Natural killer cell treated with Interleukin-12 subunit alpha and Interleukin-12 subunit beta and Interleukin-15 and Interleukin-18, amount 100 ng/mL, for 72 hours (primary cell): ENCODE data around the gene LRRN4. TPM values are rescaled to one million over a fixed set of nuclear protein-coding genes. Genes with fewer than 3 reads are reported as not detected.

Experiments used
- ATAC-seq, 2 donors: fragments of 150-1000 bp; cut with Tn5 transposase in 1 of 2; sonication (Bioruptor Pico), chemical (Tn5 transposase) in 1 of 2; 2 replicates each; pipeline ENCODE4 v1.10.0; 2021
- DNase-seq: peaks from one replicate; pipeline ENCODE4 v3.0.0; 2022; ENCODE audit warnings: low spot score
- H3K27ac Mint-ChIP-seq, 2 donors: 1 replicate in 1 of 2; 2 replicates in 1 of 2; pipeline ENCODE4 v1.8.0; 2022; ENCODE audit warnings: mixed read lengths in 2 of 2, mild to moderate bottlenecking in 1 of 2, moderate library complexity in 1 of 2
- H3K27me3 Mint-ChIP-seq, 2 donors: 1 replicate in 1 of 2; 2 replicates in 1 of 2; pipeline ENCODE4 v1.8.0; 2022; ENCODE audit warnings: mixed read lengths in 2 of 2
- H3K36me3 Mint-ChIP-seq: one replicate; pipeline ENCODE4 v1.8.0; 2022; ENCODE audit warnings: mixed read lengths
- H3K4me1 Mint-ChIP-seq, 2 donors: 1 replicate in 1 of 2; 2 replicates in 1 of 2; pipeline ENCODE4 v1.8.0; 2022; ENCODE audit warnings: low read depth in 2 of 2, mixed read lengths in 2 of 2, mild to moderate bottlenecking in 1 of 2
- H3K4me3 Mint-ChIP-seq: one replicate; pipeline ENCODE4 v1.8.0; 2022; ENCODE audit warnings: mixed read lengths
- H3K9me3 Mint-ChIP-seq: 2 replicates; pipeline ENCODE4 v1.8.0; 2022; ENCODE audit warnings: mixed read lengths
- total RNA-seq, 2 donors: library from RNA; stranded (reverse); gene quantifications; one replicate each; pipeline ENCODE4 v1.2.3, GENCODE V29; 2022

Gene LRRN4
- total RNA-seq, 2 donors from 2014 or later = not detected

- Mint-ChIP-seq H3K27ac (no peak overlapping the region), H3K36me3 (no peaks in the 10 kb centered on the region), H3K27me3 (peaks cover 3 to 5% of the 10 kb centered on the region in 2 donors), H3K4me1 (peaks cover 0 to 4% of the 10 kb centered on the region in 2 donors), H3K9me3 (no peaks in the 10 kb centered on the region), H3K4me3 (no peak overlapping the region)
- ATAC-seq (no peak), DNase-seq (no peak)
These were observed 20.9 kb upstream of the LRRN4 start for GRCh38 chr20:6074784-6075183.

- H3K9me3 Mint-ChIP-seq = no peaks in the 10 kb centered on the region
These were observed 20.3 kb upstream of the LRRN4 start for GRCh38 chr20:6074145-6074561.

GRCh38 chr20:6070829-6071695 is 17.2 kb upstream of the LRRN4 start:
- no peak overlapping the region for H3K27ac Mint-ChIP-seq
- H3K4me1 Mint-ChIP-seq = peaks cover 0 to 4% of the 10 kb centered on the region in 2 donors
- no peak for ATAC-seq
- no peaks in the 10 kb centered on the region for H3K27me3 Mint-ChIP-seq
- H3K36me3 Mint-ChIP-seq = no peaks in the 10 kb centered on the region
- no peak overlapping the region for H3K4me3 Mint-ChIP-seq
- H3K9me3 Mint-ChIP-seq = no peaks in the 10 kb centered on the region
- DNase-seq = no peak

More at GRCh38 chr20:6074145-6074561, 20.3 kb upstream of the LRRN4 start:
- DNase-seq (no peak), ATAC-seq (no peak)
- no peak overlapping the region for H3K4me3 Mint-ChIP-seq
- H3K4me1 Mint-ChIP-seq = peaks cover 0 to 4% of the 10 kb centered on the region in 2 donors
- H3K27me3 Mint-ChIP-seq = no peaks in the 10 kb centered on the region
- H3K36me3 Mint-ChIP-seq = no peaks in the 10 kb centered on the region
- no peak overlapping the region for H3K27ac Mint-ChIP-seq

- Mint-ChIP-seq H3K4me3 (no peak overlapping the region), H3K36me3 (no peaks in the 10 kb centered on the region), H3K27ac (no peak overlapping the region), H3K27me3 (no peaks in the 10 kb centered on the region), H3K9me3 (no peaks in the 10 kb centered on the region), H3K4me1 (peaks cover 0 to 4% of the 10 kb centered on the region in 2 donors)
- ATAC-seq (no peak), DNase-seq (no peak)
These were observed 15.8 kb upstream of the LRRN4 start for GRCh38 chr20:6069669-6070068.

- Mint-ChIP-seq H3K27ac (no peak overlapping the region), H3K27me3 (peaks cover 0 to 8% of the 10 kb centered on the region in 2 donors), H3K4me3 (no peak overlapping the region), H3K36me3 (no peaks in the 10 kb centered on the region), H3K9me3 (no peaks in the 10 kb centered on the region), H3K4me1 (no peaks in the 10 kb centered on the region)
- DNase-seq = no peak
- no peak for ATAC-seq
These were observed 14.0 kb upstream of the LRRN4 start for GRCh38 chr20:6067763-6068318.

- H3K9me3 Mint-ChIP-seq = no peaks in the 10 kb centered on the region
- ATAC-seq (no peak), DNase-seq (no peak)
- H3K4me3 Mint-ChIP-seq = no peak overlapping the region
- H3K4me1 Mint-ChIP-seq = peaks cover 0 to 1% of the 10 kb centered on the region in 2 donors
- H3K36me3 Mint-ChIP-seq = no peaks in the 10 kb centered on the region
- H3K27me3 Mint-ChIP-seq = peaks cover 0 to 8% of the 10 kb centered on the region in 2 donors
- H3K27ac Mint-ChIP-seq = no peak overlapping the region
These were observed 12.7 kb upstream of the LRRN4 start for GRCh38 chr20:6066582-6066981.

GRCh38 chr20:6061544-6061943 is 7.7 kb upstream of the LRRN4 start:
- H3K4me3 Mint-ChIP-seq = no peak overlapping the region
- ATAC-seq (no peak), DNase-seq (no peak)
- peaks cover 9 to 13% of the 10 kb centered on the region in 2 donors for H3K27me3 Mint-ChIP-seq
- H3K4me1 Mint-ChIP-seq = peaks cover 0 to 2% of the 10 kb centered on the region in 2 donors
- no peaks in the 10 kb centered on the region for H3K36me3 Mint-ChIP-seq
- no peak overlapping the region for H3K27ac Mint-ChIP-seq
- H3K9me3 Mint-ChIP-seq = no peaks in the 10 kb centered on the region

- Mint-ChIP-seq H3K9me3 (no peaks in the 10 kb centered on the region), H3K27me3 (peaks cover 9 to 13% of the 10 kb centered on the region in 2 donors), H3K4me1 (peaks cover 0 to 2% of the 10 kb centered on the region in 2 donors), H3K4me3 (no peak overlapping the region), H3K27ac (no peak overlapping the region), H3K36me3 (no peaks in the 10 kb centered on the region)
- DNase-seq (no peak), ATAC-seq (no peak)
These were observed 6.4 kb upstream of the LRRN4 start for GRCh38 chr20:6060213-6060612.

- peaks cover 12 to 13% of the 10 kb centered on the region in 2 donors for H3K27me3 Mint-ChIP-seq
- no peaks in the 10 kb centered on the region for H3K9me3 Mint-ChIP-seq
- DNase-seq (no peak), ATAC-seq (no peak)
- H3K36me3 Mint-ChIP-seq = no peaks in the 10 kb centered on the region
- no peak overlapping the region for H3K4me3 Mint-ChIP-seq
- peaks cover 0 to 2% of the 10 kb centered on the region in 2 donors for H3K4me1 Mint-ChIP-seq
- no peak overlapping the region for H3K27ac Mint-ChIP-seq
These were observed 4.9 kb upstream of the LRRN4 start for GRCh38 chr20:6058684-6059295.

GRCh38 chr20:6057691-6058090 is 3.8 kb upstream of the LRRN4 start:
- no peaks in the 10 kb centered on the region for H3K36me3 Mint-ChIP-seq
- no peak for DNase-seq
- H3K9me3 Mint-ChIP-seq = no peaks in the 10 kb centered on the region
- no peak overlapping the region for H3K27ac Mint-ChIP-seq
- peaks cover 0 to 5% of the 10 kb centered on the region in 2 donors for H3K4me1 Mint-ChIP-seq
- no peak overlapping the region for H3K4me3 Mint-ChIP-seq
- no peak for ATAC-seq
- H3K27me3 Mint-ChIP-seq = peaks cover 12 to 18% of the 10 kb centered on the region in 2 donors

- peaks cover 13 to 18% of the 10 kb centered on the region in 2 donors for H3K27me3 Mint-ChIP-seq
- no peak overlapping the region for H3K4me3 Mint-ChIP-seq
- H3K4me1 Mint-ChIP-seq = peaks cover 0 to 5% of the 10 kb centered on the region in 2 donors
- DNase-seq = no peak
- no peaks in the 10 kb centered on the region for H3K36me3 Mint-ChIP-seq
- ATAC-seq = no peak
- H3K9me3 Mint-ChIP-seq = no peaks in the 10 kb centered on the region
- no peak overlapping the region for H3K27ac Mint-ChIP-seq
These were observed 3.3 kb upstream of the LRRN4 start for GRCh38 chr20:6057139-6057538.

GRCh38 chr20:6055981-6056569 is 2.2 kb upstream of the LRRN4 start:
- peaks cover 13 to 18% of the 10 kb centered on the region in 2 donors for H3K27me3 Mint-ChIP-seq
- DNase-seq = no peak
- H3K9me3 Mint-ChIP-seq = no peaks in the 10 kb centered on the region
- no peaks in the 10 kb centered on the region for H3K36me3 Mint-ChIP-seq
- ATAC-seq = no peak
- H3K4me1 Mint-ChIP-seq = peaks cover 0 to 3% of the 10 kb centered on the region in 2 donors
- no peak overlapping the region for H3K4me3 Mint-ChIP-seq
- H3K27ac Mint-ChIP-seq = no peak overlapping the region

- peaks cover 20 to 25% of the 10 kb centered on the region in 2 donors for H3K27me3 Mint-ChIP-seq
- ATAC-seq (no peak), DNase-seq (no peak)
- H3K4me1 Mint-ChIP-seq = peaks cover 0 to 3% of the 10 kb centered on the region in 2 donors
- no peak overlapping the region for H3K4me3 Mint-ChIP-seq
- no peaks in the 10 kb centered on the region for H3K36me3 Mint-ChIP-seq
- H3K27ac Mint-ChIP-seq = no peak overlapping the region
- H3K9me3 Mint-ChIP-seq = no peaks in the 10 kb centered on the region
These were observed 1.4 kb upstream of the LRRN4 start for GRCh38 chr20:6055161-6055783.
